Breast epithelium (tissue), 3 donors: ENCODE measurements around the gene CMTM2.

Experiments used
- CTCF ChIP-seq, 3 donors: fragments of 450-650 bp; IDR thresholded peaks; one replicate each; pipeline ENCODE4 v1.5.1; 2016 to 2017; ENCODE audit warnings: antibody characterized with exemption in 3 of 3, mild to moderate bottlenecking in 3 of 3, moderate library complexity in 3 of 3
- POLR2A ChIP-seq: fragments of 450-650 bp; IDR thresholded peaks from one replicate; pipeline ENCODE4 v1.6.1; 2016; ENCODE audit warnings: antibody characterized with exemption, mild to moderate bottlenecking, moderate library complexity

GRCh38 chr16:66549284-66550131, 29.8 kb upstream of the CMTM2 start, which contains the start of gene TK2:
- peak in 1 of 3 donors; percentile 14 for TF ChIP-seq CTCF (IDR thresholded peaks at IDR 0.05)
- TF ChIP-seq POLR2A: no peak
